ENCODE results near the gene GATAD2B.

The GATAD2B gene

GRCh38 chr1:153922972-153923925, at the start of gene GATAD2B:
GATAD2B (minus strand) TSS chr1:153922972; CDS start chr1:153828347, 94,625 bp downstream.
- peak within 1 kb of the TSS; percentile 89 for H3K4me3 ChIP-seq (ENCODE audit: low read depth, low read length)

GRCh38 chr1:153970346-153970745, 47.6 kb upstream of the GATAD2B start:
- no peak overlapping the region for H3K4me3 ChIP-seq (ENCODE audit: low read depth, low read length)

- no peak overlapping the region for H3K4me3 ChIP-seq (ENCODE audit: low read depth, low read length)
These were observed 46.2 kb upstream of the GATAD2B start for GRCh38 chr1:153968972-153969371.

DNA sequence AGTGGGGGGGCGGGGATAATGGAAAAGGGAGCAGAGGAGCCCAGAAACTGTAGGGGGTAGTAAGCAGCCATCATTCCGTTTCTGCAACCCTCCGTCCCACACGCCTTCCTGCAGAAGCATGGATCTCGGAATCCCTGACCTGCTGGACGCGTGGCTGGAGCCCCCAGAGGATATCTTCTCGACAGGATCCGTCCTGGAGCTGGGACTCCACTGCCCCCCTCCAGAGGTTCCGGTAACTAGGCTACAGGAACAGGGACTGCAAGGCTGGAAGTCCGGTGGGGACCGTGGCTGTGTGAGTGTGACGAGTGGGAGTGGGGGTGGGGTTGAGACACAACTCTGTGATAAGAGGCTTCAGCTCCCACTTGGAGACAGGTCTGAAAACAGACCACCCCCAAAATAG, 45.6 kb upstream of the GATAD2B start:
- H3K4me3 ChIP-seq (ENCODE audit: low read depth, low read length) = peak overlapping the region; percentile 13

DNA sequence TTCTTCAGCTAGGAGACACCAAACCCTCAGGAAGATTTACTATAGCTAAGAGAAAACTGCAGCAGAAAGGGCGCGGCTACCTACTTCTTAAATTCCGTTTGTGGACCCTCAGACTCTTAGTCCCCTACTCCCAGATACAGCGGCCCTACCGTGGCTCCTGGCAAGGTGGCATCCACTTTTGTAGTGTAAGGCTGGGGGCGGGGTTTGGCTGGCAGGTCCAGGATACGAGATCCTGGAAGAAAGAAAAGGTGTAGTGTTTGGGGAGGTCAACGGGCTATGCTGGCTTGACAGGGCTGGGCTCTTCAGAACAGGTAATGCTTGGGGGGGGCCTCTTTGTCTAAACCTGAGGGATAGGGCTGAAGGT, 45.2 kb upstream of the GATAD2B start:
- peak overlapping the region; percentile 47 for H3K4me3 ChIP-seq (ENCODE audit: low read depth, low read length)

DNA sequence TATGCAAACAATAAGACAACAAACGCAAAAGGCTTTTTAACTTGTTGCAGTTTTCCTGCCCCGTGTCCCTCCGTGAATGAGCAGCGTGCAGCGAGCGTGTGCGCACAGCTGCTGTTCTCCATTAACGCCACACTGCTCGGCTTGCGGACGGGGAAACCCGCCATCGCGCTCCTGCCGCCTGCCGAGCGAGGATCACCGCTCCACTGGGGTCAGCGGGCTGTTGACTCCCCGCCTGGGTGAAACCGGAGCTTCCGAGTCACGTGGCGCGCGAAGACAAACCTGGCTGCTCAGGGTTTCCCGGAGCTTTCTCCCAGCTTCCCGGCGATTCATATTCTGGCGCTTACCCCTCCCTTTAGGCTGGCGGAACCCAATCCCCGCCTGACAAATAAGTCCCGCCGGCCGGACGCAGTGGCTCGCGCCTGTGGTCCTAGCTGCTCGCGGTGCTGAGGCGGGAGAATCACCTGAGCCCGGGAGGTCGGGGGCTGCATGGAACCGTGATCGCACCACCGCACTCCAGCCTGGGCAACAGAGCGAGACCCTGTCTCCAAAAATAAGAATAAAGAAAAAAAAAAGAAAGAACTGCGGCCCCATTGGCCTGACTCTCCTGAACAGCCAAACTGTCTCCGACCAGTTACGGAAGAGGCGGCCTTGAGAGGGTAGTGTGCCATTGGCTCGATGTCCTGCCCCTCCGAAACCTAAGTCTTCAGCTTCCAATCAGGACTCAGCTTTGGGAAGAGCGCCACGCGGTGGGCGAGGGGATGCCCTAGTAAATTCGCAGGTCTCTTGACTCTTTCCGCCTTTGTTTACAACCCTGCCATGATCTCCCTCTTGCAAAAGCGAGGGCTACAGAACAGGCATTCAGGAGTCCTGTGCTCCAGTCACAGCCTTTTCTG, 44.6 kb upstream of the GATAD2B start, which contains the start of gene CREB3L4:
Gene CREB3L4 (plus strand): TSS at position 796 of the 893 bp plus-strand sequence. CDS start 624 bp downstream, outside the sequence.
- H3K4me3 ChIP-seq (ENCODE audit: low read depth, low read length) = peak within 1 kb of the TSS; percentile 57

- H3K4me3 ChIP-seq (ENCODE audit: low read depth, low read length) = peak overlapping the region; percentile 63
These were observed 41.1 kb upstream of the GATAD2B start for GRCh38 chr1:153963850-153964331.

- H3K4me3 ChIP-seq (ENCODE audit: low read depth, low read length) = peak within 1 kb of the TSS; percentile 88
These were observed 40.5 kb upstream of the GATAD2B start, which contains the start of gene SLC39A1 for GRCh38 chr1:153963030-153963849. SLC39A1 (minus strand) TSS chr1:153963537; CDS start chr1:153962715, 822 bp downstream.

DNA sequence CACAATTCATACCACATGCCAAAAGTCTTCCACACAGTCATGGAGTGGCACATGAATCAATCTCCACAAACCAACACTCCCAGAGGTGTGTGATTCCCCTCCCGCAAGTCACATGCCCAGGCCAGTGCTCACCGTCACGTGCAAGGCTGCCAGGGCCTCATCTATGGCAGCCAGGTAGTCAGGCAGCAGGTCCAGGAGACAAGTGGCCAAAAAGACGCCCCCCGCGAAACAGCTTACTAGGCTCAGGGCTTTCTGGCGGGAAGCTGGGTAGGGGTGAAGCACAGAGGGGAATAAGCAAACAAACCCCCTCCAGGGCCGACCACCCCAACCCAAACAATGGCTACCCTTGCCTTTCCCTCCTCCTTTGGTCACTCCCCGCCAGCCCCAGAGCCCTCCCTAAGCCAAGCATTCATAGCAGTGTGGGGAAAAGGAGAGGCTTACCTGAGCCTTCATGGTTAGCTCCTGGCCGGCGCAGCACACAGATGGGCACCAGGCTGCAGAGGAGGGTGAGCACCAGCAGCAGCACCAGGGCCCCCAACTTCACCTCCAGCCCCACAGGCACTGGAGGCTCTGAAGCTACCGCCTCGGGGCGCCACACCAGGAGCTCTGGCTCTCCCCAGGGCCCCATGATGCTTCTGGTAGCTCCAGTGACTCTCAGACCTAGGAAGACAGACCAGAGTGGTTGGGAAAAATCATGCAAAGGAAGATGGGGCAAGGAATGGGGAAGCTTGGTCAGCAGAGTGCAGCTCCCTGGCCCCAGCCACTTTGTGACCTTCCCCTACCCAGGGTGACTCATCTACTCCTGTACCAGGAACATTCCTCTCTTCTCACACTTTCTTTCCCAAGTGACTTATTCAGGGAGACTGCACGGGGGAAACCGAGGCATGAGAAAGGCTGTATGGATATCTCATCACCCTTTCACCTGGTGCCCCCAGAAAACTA, 39.6 kb upstream of the GATAD2B start:
- peak overlapping the region; percentile 88 for H3K4me3 ChIP-seq (ENCODE audit: low read depth, low read length)

DNA sequence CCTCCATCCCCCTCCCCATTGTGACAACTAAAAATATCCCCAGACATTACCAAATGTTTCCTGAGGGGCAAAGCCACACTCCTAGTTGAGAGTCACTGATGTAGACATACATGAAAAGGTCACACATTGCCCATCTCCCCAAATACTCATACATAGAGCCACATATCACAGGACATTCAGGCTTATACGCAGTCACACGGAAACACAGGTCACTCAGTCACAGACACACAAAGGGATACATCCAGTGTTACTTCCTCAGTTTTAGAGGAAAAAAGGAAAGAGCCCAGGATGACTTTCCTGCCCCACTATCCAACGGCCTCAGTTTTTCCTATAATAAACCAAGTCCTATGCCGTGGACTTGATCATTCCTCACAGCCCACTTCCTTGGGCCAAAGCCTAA, 38.6 kb upstream of the GATAD2B start:
- peak overlapping the region; percentile 88 for H3K4me3 ChIP-seq (ENCODE audit: low read depth, low read length)

GRCh38 chr1:153960206-153960605, 37.4 kb upstream of the GATAD2B start:
- H3K4me3 ChIP-seq (ENCODE audit: low read depth, low read length) = no peak overlapping the region

- H3K4me3 ChIP-seq (ENCODE audit: low read depth, low read length) = no peak overlapping the region
These were observed 36.7 kb upstream of the GATAD2B start for GRCh38 chr1:153959454-153959853.

GRCh38 chr1:153958961-153959260, 36.1 kb upstream of the GATAD2B start:
- no peak overlapping the region for H3K4me3 ChIP-seq (ENCODE audit: low read depth, low read length)

GRCh38 chr1:153958111-153958960, 35.6 kb upstream of the GATAD2B start, which contains the start of gene CRTC2:
CRTC2 (minus strand) TSS chr1:153958612; CDS start chr1:153958497, 115 bp downstream.
- H3K4me3 ChIP-seq (ENCODE audit: low read depth, low read length) = peak within 1 kb of the TSS; percentile 92

- H3K4me3 ChIP-seq (ENCODE audit: low read depth, low read length) = peak overlapping the region; percentile 92
These were observed 35.0 kb upstream of the GATAD2B start for GRCh38 chr1:153957744-153958110.

DNA sequence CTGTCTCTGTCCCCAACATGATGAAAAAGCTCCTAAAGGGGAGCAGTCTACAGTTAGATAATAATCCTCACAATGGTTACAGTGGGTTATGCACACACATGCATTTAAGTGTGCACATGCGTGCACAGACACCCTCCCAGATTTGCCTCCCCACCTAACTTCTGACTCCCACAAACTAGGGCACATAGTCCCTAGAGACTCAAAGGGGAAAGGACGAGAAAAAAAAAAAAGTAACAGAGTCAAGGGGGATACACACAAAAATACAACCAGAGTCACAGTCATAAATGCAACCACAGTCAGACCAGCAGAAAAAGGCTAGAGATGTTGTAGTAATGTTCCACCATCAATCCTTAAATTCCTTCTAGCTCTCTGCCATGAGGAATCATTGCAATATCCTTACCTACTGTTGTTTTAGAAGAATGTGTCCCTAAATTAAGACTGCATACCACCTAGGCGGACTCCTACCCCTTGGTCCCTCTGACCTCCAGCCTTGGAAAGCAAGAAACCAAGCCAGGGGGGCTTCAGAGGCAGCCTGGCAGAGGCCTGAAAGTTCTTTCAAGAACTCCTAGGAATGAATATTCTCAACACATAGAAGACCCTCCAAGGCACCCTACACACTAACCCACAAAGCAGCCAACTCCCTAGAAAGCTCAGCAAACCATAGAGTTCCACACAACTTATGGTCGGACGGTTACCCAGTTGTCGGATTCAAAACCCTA, 34.4 kb upstream of the GATAD2B start:
- peak overlapping the region; percentile 92 for H3K4me3 ChIP-seq (ENCODE audit: low read depth, low read length)

GRCh38 chr1:153954826-153955225, 32.1 kb upstream of the GATAD2B start:
- H3K4me3 ChIP-seq (ENCODE audit: low read depth, low read length) = no peak overlapping the region
